Measurements from ENCODE around the gene SYK.
"Not testable (repeated sequence)": the region's sequence is repeated elsewhere in the genome, so short reads cannot be mapped to it uniquely, and the experiment has no call there.

SYK gene

DNA sequence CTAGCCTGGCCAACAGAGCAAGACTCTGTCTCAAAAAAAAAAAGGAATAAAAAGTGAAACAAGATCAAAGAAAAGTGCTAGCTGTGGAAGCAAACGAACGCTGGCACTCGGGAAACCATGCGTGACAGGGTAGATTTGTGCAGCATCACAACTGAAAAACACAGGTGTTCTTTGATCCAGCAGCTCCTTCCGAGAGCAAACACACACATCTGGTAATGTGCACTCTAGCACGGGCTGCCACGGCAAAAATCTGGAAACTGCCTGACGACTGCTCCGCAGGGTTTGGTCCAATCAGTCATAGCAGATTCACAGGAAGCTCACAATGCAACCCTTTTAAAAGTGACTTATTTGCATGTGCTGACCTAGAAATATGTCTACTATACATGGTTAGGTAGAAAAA lies 80.0 kb downstream of the SYK start:
- TF ChIP-seq, protein P1, sequence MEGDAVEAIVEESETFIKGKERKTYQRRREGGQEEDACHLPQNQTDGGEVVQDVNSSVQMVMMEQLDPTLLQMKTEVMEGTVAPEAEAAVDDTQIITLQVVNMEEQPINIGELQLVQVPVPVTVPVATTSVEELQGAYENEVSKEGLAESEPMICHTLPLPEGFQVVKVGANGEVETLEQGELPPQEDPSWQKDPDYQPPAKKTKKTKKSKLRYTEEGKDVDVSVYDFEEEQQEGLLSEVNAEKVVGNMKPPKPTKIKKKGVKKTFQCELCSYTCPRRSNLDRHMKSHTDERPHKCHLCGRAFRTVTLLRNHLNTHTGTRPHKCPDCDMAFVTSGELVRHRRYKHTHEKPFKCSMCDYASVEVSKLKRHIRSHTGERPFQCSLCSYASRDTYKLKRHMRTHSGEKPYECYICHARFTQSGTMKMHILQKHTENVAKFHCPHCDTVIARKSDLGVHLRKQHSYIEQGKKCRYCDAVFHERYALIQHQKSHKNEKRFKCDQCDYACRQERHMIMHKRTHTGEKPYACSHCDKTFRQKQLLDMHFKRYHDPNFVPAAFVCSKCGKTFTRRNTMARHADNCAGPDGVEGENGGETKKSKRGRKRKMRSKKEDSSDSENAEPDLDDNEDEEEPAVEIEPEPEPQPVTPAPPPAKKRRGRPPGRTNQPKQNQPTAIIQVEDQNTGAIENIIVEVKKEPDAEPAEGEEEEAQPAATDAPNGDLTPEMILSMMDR (IDR thresholded peaks at IDR 0.05; ENCODE audit: low read depth, low read length, missing control alignments), result no peak
- no peak overlapping the region for H3K4me3 ChIP-seq (replicated peaks; ENCODE audit: low read depth, low read length)
- no peak for DNase-seq (ENCODE audit: extremely low read depth, low read depth)

DNA sequence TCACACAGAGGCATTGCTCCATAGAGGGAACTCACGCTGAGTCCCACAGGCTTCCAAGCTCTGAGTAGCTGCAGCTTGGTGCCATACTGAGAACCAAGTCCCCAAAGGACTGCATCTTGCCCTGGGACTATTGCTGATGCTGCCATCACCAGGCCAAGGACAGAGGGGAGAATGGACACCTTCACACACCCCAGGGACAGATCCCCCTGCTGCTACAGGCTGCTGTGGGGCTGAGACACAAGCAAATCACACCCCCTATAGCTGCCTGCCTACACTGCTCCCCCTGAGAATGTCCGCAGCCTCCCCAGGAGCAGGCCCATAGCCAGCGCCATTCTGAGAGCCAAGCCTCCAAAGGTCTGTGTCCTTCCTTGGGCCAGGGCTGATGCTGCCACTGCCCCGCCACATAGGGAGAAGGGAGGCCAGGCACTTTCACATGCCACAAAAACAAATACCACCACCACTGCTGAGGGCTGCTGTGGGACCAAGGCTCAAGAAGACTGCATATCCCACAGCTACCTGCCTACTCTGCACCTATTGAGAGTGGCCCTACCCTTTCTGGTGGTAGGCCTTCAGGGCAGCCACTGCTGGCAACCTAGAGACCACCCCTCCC lies 81.5 kb downstream of the SYK start:
- TF ChIP-seq, protein P1 (IDR thresholded peaks at IDR 0.05; ENCODE audit: low read depth, low read length, missing control alignments), result no peak
- no peak for DNase-seq (ENCODE audit: extremely low read depth, low read depth)
- H3K4me3 ChIP-seq (replicated peaks; ENCODE audit: low read depth, low read length), result no peak overlapping the region

DNA sequence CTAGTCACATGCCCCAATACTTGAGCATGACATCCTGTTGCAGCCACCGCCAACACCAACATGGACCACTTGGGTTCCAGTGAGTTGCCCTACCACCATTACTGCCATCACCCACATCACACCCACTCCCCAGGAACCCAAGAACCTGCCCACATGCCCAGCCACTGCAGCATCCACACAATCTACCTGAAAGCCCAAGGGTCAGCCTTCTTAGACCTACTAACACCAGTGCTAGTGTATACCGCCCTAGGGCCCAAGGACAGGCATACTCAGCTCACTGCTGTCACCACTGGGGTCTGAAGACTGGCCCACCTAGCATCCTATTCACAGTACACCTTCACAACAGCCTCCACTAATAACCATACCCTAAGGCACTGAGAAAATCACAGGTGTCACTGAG lies 82.0 kb downstream of the SYK start:
- TF ChIP-seq, protein P1 (IDR thresholded peaks at IDR 0.05; ENCODE audit: low read depth, low read length, missing control alignments), result no peak
- DNase-seq (ENCODE audit: extremely low read depth, low read depth), result no peak
- H3K4me3 ChIP-seq (replicated peaks; ENCODE audit: low read depth, low read length), result no peak overlapping the region

DNA sequence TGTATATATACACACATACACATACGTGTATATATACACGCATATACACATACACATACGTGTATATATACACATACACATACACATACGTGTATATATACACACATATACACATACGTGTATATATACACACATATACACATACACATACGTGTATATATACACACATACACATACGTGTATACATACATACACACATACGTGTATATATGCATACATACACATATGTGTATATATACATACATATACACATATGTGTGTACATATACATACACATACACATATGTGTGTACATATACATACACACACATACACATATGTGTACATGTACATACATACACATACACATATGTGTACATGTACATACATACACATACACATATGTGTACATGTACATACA lies 82.6 kb downstream of the SYK start:
- H3K4me3 ChIP-seq (replicated peaks; ENCODE audit: low read depth, low read length), result no peak overlapping the region
- TF ChIP-seq, protein P1 (IDR thresholded peaks at IDR 0.05; ENCODE audit: low read depth, low read length, missing control alignments), result no peak

DNA sequence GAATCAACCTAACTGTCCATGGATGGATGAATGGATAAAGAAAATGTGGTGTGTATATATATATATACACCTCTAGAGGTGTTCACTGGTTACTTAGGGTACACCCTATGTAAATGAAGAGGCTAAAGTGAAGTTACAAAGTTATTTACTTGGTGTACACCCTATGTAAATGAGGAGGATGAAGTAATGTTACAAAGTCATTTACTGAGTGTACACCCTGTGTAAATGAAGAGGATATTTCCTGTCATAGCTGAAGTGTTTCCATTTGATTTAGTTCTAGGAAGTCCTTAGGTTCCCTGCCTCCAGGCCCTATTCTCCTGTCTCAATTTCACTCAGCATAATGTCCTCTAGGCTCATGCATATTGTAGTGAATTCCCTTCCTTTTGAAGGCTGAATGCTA lies 85.2 kb downstream of the SYK start:
- H3K4me3 ChIP-seq (replicated peaks; ENCODE audit: low read depth, low read length); DNase-seq (ENCODE audit: extremely low read depth, low read depth): not testable (repeated sequence)

More for the DNA sequence above, 82.6 kb downstream of the SYK start:
- no peak for DNase-seq (ENCODE audit: extremely low read depth, low read depth)

DNA sequence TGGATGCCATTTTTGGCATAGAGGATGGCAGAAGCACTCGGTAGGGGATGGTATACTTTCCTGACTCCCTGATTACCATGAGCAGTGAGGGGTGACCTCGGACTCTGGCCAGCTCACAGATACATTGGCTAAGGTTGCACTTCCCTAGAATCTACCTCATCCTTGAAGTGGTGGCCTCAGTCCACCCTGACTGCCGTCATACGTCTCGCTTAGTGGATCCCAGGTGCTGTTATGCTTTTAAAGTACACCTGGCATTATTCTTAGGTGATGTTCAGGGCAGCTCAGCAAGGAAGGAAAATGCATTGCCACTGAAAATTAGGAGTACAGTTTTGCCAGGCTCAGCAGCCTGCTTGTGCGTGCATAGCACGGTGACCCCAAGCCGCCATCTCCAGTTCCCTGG lies 87.3 kb downstream of the SYK start:
- TF ChIP-seq, protein P1 (IDR thresholded peaks at IDR 0.05; ENCODE audit: low read depth, low read length, missing control alignments), result no peak
- no peak for DNase-seq (ENCODE audit: extremely low read depth, low read depth)
- no peak overlapping the region for H3K4me3 ChIP-seq (replicated peaks; ENCODE audit: low read depth, low read length)

DNA sequence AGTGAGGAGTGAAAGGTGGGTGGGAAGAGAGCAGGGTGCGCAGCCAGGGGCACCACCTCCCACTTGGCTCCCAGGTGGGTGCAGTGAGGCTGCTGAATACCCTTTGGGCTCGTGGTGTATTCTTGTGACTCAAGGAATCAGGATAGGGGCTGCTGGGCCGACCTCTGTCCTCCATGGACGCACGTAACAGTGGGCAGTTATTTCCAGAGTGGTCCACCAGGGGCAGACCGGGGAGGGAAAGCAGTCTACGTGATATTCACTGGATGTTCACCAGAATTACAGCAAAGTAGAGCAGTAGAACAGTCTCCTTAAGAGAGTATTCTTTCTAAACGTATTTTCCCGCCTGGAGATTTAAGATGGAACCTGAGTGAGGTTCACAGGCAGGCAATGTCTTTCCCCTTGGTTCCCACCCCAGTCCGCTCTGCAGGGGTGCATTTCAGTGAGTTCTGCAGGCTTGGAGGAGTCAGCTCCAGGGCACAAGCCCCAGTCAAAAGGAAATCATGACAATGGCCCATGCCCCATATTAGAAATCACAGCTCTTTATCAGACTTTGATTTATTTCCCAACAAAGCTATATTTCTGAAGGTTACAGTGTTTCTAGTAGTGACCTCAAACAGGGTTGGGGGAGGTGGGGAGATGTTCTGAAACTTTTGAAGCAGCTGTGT lies 88.7 kb downstream of the SYK start:
- DNase-seq (ENCODE audit: extremely low read depth, low read depth), result no peak
- TF ChIP-seq, protein P1 (IDR thresholded peaks at IDR 0.05; ENCODE audit: low read depth, low read length, missing control alignments), result no peak
- H3K4me3 ChIP-seq (replicated peaks; ENCODE audit: low read depth, low read length), result no peak overlapping the region

Measured in HFF-Myc (cell line).